Spleen (tissue), 7 donors: ENCODE data around the gene PITRM1.

ENCODE experiments used
- CTCF ChIP-seq, 11 experiments: fragments of 200-600 bp in 7 of 11; fragments of 450-650 bp in 4 of 11; sonication (generic) in 4 of 11; IDR thresholded peaks in 8 of 11; conservative IDR thresholded peaks in 3 of 11; 1 replicate in 7 of 11; 2 replicates in 4 of 11; pipeline versions ENCODE4 v1.4.0 to v1.8.0; 2016 to 2021; ENCODE audit warnings: antibody characterized with exemption in 11 of 11, inconsistent platforms in 4 of 11, mild to moderate bottlenecking in 1 of 11
- POLR2A ChIP-seq, 3 donors: fragments of 450-650 bp; IDR thresholded peaks; one replicate each; pipeline ENCODE4 v1.5.1; 2017; ENCODE audit warnings: antibody characterized with exemption in 3 of 3, mild to moderate bottlenecking in 1 of 3
- POLR2AphosphoS5 ChIP-seq, 3 donors: sonication (generic); formaldehyde crosslinking; IDR thresholded peaks; one replicate each; pipeline ENCODE4 v1.5.1; 2017; ENCODE audit warnings: antibody characterized with exemption in 3 of 3
- donor health status: DM: no; HTN: no; CAD: no; lungs with moderate emphysema.
- donor health status: DM: no; HTN: no; CAD: no.
- donor health status: DM: no; HTN: no; CAD: no.

GRCh38 chr10:3132036-3133025 is 40.3 kb downstream of the PITRM1 start:
- TF ChIP-seq POLR2A (IDR thresholded peaks at IDR 0.05) (no peak), CTCF (IDR thresholded peaks at IDR 0.05 in 8 of 11, conservative IDR thresholded peaks at IDR 0.05 in 3 of 11) (no peak), POLR2AphosphoS5 (IDR thresholded peaks at IDR 0.05) (peak in 1 of 3 donors; percentile 40)
